ENCODE results near the gene CBARP. TPM values are rescaled to one million over a fixed set of nuclear protein-coding genes. Genes with fewer than 3 reads are reported as not detected.

Gene CBARP
- total and polyA plus RNA-seq, 2 of the 13 experiments (the other 11 are each of a cell fraction or from before 2014, with no cell fraction given): 1.2 to 1.4 TPM

DNA sequence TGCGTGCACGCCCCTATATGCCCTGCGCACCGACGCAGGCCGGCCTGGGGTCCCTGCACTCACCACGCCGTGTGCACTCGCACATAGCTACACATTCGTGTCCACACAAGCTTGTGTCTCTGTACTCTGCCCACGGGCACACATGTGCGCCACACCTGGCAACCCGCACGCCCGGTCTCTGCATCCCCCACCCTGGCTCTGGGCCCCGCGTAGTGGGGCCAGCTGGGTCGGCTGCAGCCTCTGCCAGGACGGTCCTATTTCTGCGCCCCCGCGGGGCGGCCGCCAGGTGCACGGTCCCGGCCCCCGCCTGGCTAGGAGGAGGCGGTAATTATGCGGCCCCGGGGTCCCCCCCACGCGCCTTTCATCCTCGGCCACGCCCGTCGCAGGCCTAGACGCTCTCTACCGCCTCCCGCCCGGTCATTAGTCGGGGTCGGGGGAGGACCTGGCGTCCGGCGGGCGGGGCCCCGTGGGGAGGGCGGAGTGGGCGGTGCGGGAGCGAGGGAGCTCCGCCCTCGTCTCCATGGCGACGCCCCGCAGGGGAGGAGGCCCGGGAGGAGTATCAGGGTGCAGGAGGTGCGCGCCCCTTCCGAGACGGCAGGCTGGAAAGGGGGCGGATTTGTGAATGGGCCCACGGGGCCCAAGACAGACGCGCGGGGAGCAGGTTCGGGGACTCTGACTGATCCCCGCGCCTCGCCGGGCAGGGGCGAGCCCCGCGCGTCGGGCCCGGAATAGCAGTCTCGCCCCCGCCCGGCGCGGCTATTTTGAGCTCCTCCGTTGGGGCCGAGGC lies 28.5 kb upstream of the CBARP start (continued):
- TF ChIP-seq, protein P1, sequence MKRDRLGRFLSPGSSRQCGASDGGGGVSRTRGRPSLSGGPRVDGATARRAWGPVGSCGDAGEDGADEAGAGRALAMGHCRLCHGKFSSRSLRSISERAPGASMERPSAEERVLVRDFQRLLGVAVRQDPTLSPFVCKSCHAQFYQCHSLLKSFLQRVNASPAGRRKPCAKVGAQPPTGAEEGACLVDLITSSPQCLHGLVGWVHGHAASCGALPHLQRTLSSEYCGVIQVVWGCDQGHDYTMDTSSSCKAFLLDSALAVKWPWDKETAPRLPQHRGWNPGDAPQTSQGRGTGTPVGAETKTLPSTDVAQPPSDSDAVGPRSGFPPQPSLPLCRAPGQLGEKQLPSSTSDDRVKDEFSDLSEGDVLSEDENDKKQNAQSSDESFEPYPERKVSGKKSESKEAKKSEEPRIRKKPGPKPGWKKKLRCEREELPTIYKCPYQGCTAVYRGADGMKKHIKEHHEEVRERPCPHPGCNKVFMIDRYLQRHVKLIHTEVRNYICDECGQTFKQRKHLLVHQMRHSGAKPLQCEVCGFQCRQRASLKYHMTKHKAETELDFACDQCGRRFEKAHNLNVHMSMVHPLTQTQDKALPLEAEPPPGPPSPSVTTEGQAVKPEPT (CRISPR knock-in tag; IDR thresholded peaks at IDR 0.05; ENCODE audit: low read depth): 0 out of 2 replicates have a peak, but pooled peaks have one; percentile 23
- TF ChIP-seq SMC3 (IDR thresholded peaks at IDR 0.05; ENCODE audit: low read length): no peak
- TF ChIP-seq HNF1A (IDR thresholded peaks at IDR 0.05; ENCODE audit: low read depth): no peak
- peak; percentile 42; the same call in 1 of the 2 replicates for TF ChIP-seq HNF1A (CRISPR knock-in tag; IDR thresholded peaks at IDR 0.05; ENCODE audit: borderline replicate concordance)
- no peak for TF ChIP-seq ZNF549 (CRISPR knock-in tag; IDR thresholded peaks at IDR 0.05)
- TF ChIP-seq PITX1 (CRISPR knock-in tag; IDR thresholded peaks at IDR 0.05): no peak
- TF ChIP-seq ZNF781 (CRISPR knock-in tag; IDR thresholded peaks at IDR 0.05; ENCODE audit: borderline replicate concordance, not compliant biosample characterization): no peak
- no peak for TF ChIP-seq ZNF451 (CRISPR knock-in tag; IDR thresholded peaks at IDR 0.05)
- no peak for TF ChIP-seq ZNF570 (CRISPR knock-in tag; IDR thresholded peaks at IDR 0.05; ENCODE audit: borderline replicate concordance)
- TF ChIP-seq ZNF343 (CRISPR knock-in tag; IDR thresholded peaks at IDR 0.05): no peak
- no peak for TF ChIP-seq HNRNPUL1 (IDR thresholded peaks at IDR 0.05; ENCODE audit: low read depth, low read length)
- no peak for TF ChIP-seq ZNF136 (CRISPR knock-in tag; IDR thresholded peaks at IDR 0.05; ENCODE audit: low read depth)
- TF ChIP-seq MBNL3 (CRISPR knock-in tag; conservative IDR thresholded peaks at IDR 0.05): no peak
- TF ChIP-seq ZFAT (CRISPR knock-in tag; conservative IDR thresholded peaks at IDR 0.05): no peak
- no peak for TF ChIP-seq MLLT10 (CRISPR knock-in tag; IDR thresholded peaks at IDR 0.05)
- TF ChIP-seq ZBTB39 (CRISPR knock-in tag; IDR thresholded peaks at IDR 0.05): 0 out of 2 replicates have a peak, but pooled peaks have one; percentile 15
- TF ChIP-seq ZBTB3 (CRISPR knock-in tag; IDR thresholded peaks at IDR 0.05; ENCODE audit: borderline replicate concordance, low read depth): no peak
- no peak for TF ChIP-seq SALL2 (CRISPR knock-in tag; IDR thresholded peaks at IDR 0.05)
- TF ChIP-seq RFX1 (IDR thresholded peaks at IDR 0.05): peak; percentile 83
- no peak for TF ChIP-seq KLF15 (CRISPR knock-in tag; IDR thresholded peaks at IDR 0.05; ENCODE audit: borderline replicate concordance)
